Activated T-cell treated with anti-CD3 and anti-CD28 coated beads, Interleukin-2, amount 50 U/mL, for 1 hour (primary cell): Measurements from ENCODE around the gene ORMDL1.

Source experiments
- DNase-seq: peaks from one replicate; pipeline ENCODE4 v3.0.0-alpha.2; 2020

The ORMDL1 gene

DNA sequence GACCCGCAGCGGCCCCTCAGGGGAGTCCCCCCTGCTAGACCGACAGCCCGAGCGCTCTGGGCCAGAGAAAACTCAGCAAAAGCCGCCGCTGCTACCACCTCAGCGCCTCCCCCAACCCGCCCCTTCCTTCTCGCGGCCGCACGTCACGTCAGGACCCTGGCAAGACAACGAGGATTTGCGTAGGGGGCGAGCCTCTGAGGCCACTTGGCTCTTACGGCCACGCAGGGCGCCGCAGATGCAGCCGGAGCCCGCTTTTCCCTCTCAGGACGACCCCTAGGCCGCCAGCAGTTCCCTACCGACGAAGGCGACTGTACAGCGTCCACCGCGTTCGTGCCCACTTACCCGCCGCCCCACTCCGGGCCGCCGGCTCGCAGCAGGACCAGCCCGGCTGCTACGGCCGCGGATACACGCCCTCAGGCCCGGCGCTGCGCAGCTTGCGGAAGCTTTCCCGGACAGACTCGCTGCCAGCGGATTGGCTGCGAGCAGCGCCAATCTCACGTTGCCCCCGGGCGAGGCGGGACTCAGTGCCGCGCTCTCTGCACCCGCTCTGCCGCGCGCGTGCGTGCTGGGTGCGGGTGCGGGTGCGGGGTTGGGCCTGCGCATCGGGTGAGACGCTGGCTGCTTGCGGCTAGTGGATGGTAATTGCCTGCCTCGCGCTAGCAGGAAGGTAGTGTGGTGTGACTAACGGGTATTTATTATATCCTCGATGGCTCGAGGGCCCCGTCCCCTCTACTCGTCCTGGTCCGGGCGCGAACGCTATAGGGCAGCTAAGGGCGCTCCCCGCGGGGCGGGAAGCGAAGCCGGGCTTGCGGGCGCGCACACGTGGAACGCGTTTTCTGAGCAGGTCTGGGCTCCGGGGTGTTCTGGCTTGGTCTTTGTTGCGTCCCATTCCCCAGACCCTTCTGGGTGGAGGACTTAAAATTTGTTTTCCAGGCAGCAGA is at the start of gene ORMDL1, which contains the start of gene PMS1:
Gene ORMDL1, minus strand, starts transcription at position 413 of the 941 bp plus-strand sequence. CDS start 1,744 bp downstream, outside the sequence.
Gene PMS1, plus strand, starts transcription at position 524 of the 941 bp plus-strand sequence. CDS start 7,360 bp downstream, outside the sequence.
- peak; percentile 94 for DNase-seq

DNA sequence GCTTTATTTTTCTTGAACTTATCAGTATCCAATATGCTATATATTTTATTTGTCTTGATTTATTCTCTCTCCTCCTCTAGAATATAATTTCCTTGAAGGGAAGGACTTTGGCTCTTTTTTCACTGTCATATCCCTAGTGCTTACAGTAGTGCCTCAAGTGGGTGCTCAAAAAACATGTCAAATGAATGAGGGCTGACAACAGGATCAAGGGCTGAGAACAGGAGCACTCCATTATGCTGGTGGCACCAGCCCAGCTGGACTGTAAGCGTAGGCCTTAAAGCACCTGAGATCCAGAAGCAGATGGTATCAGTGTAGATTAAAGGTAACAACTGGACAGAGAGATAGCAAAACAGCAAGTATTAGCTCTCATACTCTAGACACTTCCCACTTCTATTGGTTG is 46.4 kb upstream of the ORMDL1 start:
- DNase-seq, result no peak

DNA sequence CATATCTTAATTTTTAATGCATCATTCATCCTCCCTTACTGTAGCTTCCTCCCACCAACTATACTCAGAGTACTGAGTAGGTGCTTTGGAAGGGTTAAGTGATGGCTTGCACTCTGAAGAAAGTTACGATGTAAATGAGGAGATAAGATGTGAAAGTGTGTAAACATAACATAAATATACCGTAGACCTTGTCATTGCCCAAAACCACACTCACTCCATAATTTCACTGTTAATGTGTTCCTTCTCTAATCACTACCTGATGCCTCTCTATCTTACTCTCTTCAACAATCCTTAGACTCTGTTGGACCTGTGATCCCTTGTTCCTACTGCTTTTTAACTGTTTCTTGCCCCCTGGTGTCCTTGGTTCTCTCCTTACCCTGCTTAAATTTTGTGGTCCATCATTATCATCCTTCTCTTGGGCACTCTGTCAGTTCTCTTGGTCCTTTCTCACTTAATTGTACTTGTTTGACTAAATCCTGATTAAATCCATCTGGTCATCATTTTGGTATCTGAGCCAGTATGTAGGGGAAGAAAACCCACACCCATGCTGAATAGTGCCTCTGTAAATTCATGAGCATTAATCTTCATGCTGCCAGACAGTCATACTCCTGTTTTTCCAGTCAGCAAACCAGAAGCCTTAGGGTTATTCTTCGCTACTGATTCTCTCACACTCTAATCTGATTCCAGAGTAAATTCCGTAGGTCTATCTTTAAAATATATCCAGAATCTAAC is 45.1 kb upstream of the ORMDL1 start:
- no peak for DNase-seq

GRCh38 chr2:189826039-189826438 is 41.9 kb upstream of the ORMDL1 start:
- no peak for DNase-seq

- DNase-seq, result no peak
These were observed 40.7 kb upstream of the ORMDL1 start for GRCh38 chr2:189824694-189825396.

DNA sequence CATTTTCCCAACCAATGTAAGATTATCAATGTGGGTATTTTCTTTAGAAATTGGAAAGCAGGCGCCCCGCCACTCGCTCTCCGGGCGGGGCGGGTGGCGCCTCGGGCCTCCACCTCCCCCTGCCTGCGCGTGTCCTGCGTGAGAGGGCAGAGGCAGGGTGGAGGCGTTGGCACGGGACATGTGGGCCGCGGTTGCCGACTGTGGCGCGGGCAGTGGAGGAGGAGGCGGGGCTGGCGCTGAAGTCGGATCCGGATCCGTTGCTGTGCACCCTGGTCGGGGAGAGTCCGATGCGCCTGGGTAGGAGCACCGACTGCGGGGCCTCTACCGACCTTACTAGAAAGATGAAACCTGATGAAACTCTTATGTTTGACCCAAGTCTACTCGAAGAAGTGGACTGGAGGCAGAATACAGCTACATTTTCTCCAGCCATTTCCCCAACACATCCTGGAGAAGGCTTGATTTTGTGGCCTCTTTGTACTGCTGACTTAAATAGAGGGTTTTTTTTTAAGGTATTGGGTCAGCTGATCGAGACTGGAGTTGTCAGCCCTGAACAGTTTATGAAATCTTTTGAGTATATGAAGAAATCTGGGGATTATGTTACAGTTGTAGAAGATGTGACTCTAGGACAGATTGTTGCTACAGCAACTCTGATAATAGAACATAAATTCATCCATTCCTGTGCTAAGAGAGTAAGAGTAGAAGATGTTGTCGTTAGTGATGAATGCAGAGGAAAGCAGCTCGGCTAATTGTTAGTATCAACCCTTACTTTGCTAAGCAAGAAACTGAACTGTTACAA is 38.0 kb upstream of the ORMDL1 start:
- DNase-seq, result no peak

DNA sequence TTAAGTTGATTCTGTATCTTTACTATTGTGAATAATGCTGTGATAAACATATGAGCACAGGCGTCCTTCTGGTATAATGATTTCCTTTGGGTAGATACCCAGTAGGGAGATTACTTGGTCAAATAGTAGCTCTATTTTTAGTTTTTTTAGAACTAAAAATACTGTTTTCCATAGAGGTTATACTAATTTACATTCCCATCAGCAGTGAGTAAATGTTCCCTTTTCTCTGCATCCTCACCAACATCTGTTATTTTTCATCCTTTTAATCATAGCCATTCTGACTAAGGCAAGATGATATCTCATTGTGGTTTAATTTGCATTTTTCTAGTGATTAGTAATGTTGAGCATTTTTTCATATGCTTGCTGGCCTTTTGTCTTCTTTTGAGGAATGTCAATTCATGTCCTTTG is 35.2 kb upstream of the ORMDL1 start:
- no peak for DNase-seq

GRCh38 chr2:189818249-189819038 is 34.3 kb upstream of the ORMDL1 start:
- no peak for DNase-seq

GRCh38 chr2:189803431-189803830 is 19.3 kb upstream of the ORMDL1 start:
- DNase-seq, result no peak

DNA sequence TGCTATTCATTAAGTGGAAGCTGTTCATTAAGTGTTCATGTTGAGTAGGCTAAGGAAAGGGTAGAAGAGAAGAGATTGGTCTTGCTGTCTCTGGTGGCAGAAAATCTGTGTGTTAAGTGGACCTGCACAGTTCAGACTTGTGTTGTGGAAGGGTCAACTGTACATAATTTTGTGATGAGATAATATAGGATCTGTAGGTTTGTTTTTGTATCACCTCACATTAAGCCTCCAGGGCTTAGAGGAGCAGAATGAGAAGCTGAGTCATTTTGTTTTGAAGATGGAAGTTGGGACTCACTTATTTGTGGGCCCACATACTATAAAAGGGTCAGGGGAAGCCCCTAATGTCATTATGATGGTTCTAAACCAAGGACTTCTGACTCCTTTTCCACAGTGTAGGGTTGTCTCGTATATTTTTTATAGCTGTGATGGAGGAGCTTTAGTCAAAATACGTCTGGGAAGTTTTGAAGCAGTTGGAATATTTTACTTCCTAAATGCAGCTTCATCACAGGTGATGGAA is 18.3 kb upstream of the ORMDL1 start:
- no peak for DNase-seq

DNA sequence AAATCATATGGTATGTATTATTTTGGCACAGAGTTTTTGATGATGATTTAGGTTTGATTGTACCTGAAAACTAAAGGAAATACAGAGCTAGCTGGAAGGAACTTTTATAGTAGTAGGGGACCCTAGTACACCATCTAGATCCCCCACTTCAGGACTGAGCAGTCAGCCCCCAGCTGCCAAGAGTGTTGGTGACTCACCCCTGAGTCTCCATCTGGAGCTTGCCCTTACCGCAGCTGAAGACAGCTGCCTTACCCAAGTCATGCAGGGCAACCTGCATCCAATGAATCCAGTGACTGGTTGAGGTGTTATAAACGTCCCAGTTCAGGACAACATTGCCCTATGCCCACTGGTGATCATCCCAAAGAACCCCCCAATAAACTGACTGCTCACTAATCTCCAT is 15.4 kb upstream of the ORMDL1 start:
- DNase-seq, result no peak

GRCh38 chr2:189799030-189799331 is 14.8 kb upstream of the ORMDL1 start:
- no peak for DNase-seq

DNA sequence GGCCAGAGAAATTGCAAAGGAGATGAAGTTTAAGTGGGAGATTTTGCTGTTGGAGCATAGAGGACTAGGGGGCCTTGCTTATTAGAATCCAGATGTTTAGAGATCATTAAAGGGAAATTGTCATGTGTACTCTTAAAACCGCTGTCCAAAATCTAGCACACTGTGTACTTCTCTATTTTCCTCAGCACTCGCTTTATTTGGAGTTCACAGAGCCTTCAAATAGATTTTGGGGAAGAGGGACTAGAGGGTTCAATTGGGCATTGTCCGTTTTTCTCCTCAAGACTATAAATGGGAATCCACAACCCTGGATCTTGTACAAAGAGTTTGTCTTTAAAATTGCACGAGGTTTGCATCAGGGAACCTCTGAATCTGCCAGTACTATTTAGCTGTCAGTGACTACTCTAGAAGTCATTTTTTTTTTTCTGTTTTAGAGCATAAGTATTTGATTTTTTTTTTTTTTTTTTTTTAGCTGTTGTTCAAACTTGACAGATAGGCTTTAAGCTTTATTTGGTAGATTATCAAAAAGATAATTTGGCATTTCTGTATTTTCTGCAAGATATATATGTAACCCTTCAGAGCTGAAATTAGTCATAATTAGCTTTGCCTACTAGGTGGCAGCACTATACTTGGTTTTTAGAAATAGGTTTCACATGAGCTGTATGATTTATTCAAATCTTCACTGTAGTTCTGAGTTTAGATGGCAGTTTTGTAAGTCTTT is 14.3 kb upstream of the ORMDL1 start:
- no peak for DNase-seq

DNA sequence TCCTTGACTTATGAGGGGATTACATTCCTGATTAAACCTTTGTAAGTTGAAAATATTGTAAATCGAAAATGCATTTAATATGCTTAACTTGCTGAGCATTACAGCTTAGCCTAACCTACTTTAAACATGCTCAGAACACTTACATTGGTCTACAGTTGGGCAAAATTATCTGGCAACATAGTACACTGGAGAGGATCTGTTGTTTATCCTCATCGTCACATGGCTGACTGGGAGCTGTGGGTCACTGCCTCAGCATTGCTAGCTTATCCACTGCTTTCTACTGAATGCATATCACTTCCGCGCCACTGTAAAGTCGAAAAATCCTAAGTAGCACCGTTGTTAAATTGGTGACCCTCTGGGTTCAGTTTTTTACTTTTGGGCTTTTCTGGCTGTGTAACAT is 13.8 kb upstream of the ORMDL1 start:
- DNase-seq, result no peak

DNA sequence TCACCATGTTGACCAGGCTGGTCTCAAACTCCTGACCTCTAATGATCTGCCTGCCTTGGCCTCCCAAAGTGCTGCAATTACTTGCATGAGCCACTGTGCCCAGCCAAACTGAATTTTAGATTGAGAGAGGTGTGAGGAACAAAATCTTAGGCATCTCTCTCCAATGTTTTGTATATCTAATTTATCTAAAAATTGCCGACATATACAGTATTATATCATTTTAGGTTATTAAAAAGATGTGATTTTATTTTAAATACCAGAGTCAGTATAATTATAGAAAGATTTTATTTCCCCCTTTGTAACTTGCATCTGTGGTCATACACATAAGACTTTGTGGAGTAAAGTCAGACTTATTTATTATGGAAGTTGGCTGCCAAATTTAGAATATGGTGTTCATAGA is 10.2 kb upstream of the ORMDL1 start:
- no peak for DNase-seq

DNA sequence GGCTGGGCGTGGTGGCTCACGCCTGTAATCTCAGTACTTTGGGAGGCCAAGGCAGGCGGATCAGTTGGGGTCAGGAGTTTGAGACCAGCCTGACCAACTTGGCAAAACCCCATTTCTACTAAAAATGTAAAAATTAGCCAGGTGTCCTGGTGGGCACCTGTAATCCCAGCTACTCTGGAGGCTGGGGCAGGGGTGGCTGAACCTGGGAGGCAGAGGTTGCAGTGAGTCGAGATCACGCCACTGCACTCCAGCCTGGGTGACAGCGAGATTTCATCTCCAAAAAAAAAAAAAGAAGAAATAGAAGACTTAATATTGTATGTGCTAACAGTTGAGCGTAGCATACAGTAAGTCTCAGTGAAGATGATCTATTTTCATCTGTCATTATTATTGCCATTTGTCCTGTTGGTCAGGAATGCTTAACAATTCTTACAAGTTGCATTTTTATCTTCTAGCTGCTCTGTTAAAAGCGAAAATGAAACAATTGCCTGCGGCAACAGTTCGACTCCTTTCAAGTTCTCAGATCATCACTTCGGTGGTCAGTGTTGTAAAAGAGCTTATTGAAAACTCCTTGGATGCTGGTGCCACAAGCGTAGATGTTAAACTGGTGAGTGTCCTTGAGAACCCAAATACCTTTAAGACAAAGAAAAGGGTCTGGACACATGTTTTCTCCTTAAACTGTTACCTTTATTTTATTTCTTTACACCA is 7.4 kb upstream of the ORMDL1 start:
- no peak for DNase-seq

GRCh38 chr2:189783451-189783926 is 650 bp downstream of the ORMDL1 start:
- no peak for DNase-seq

- DNase-seq, result no peak
These were observed 1.9 kb downstream of the ORMDL1 start for GRCh38 chr2:189782221-189782671.

DNA sequence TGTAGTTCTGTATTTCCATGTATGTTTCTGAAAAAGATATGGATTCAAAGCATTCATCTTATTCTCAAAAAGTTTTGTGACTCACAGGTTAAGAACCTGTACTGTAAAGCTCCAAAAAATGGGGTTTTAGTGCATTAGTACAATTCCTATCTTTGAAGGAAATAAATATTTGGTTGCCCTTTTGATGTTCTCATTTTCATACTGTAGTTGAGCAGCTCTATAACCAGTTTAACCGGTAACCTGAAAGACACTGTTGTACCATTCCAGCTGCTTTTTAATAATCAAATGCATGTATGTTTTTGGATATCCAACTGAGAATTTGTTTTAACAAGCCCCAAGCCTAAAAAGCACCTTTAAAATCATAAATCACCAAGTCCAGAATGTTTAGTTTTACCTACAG is 11.9 kb downstream of the ORMDL1 start:
- no peak for DNase-seq
